ENCODE results near the gene PLAU.

The PLAU gene

GRCh38 chr10:73873142-73873837 lies 37.6 kb upstream of the PLAU start:
- no peak overlapping the region for H2AFZ ChIP-seq (ENCODE audit: insufficient read depth, low read length, poor library complexity)
- peak in 1 of 2 donors; percentile 23 for DNase-seq
- H4K12ac ChIP-seq (ENCODE audit: low read depth, low read length): no peak overlapping the region
- H2BK12ac ChIP-seq (ENCODE audit: low read length): no peak overlapping the region
- peaks cover 10 to 13% of the 10 kb centered on the region in 2 experiments for H3K36me3 ChIP-seq (ENCODE audit: control insufficient read depth in 1 of 2, insufficient read depth in 2 of 2, low read length in 2 of 2)
- no peak overlapping the region for H2AK5ac ChIP-seq (ENCODE audit: low read length)
- H4K8ac ChIP-seq (ENCODE audit: low read depth, low read length): no peak overlapping the region
- no peak overlapping the region for H2BK120ac ChIP-seq (ENCODE audit: insufficient read depth, low read length, poor library complexity)
- H3K23ac ChIP-seq (ENCODE audit: low read length): peak overlapping the region; percentile 59
- no peak overlapping the region for H3K4ac ChIP-seq (ENCODE audit: low read depth, low read length)
- no peak overlapping the region for H3K9ac ChIP-seq (ENCODE audit: low read length)
- H3K18ac ChIP-seq (ENCODE audit: low read length): no peak overlapping the region
- no CpG with 5 or more reads among the region's 33 CpGs for WGBS (ENCODE audit: extremely low coverage, insufficient coverage, insufficient read length)
- H3K4me2 ChIP-seq (ENCODE audit: low read length): peak overlapping the region; percentile 47
- H3K9me3 ChIP-seq (ENCODE audit: insufficient read depth, low read depth, low read length): no peaks in the 10 kb centered on the region
- H3K27me3 ChIP-seq (ENCODE audit: insufficient read depth, low read length): no peaks in the 10 kb centered on the region
- peaks cover 27 to 32% of the 10 kb centered on the region in 2 experiments for H3K4me1 ChIP-seq (ENCODE audit: control insufficient read depth in 1 of 2, insufficient read depth in 2 of 2, low read length in 2 of 2)
- H3K79me2 ChIP-seq (ENCODE audit: control insufficient read depth, insufficient read depth, low read length, poor library complexity): peaks cover 4% of the 10 kb centered on the region
- peaks cover 11% of the 10 kb centered on the region for H3K79me1 ChIP-seq (ENCODE audit: low read length)
- H2BK5ac ChIP-seq (ENCODE audit: low read depth, low read length, poor library complexity): no peak overlapping the region
- peak overlapping the region; percentile 96 for H3K4me3 ChIP-seq (ENCODE audit: low read depth, low read length)
- H4K91ac ChIP-seq (ENCODE audit: low read depth, low read length): no peak overlapping the region
- H3K14ac ChIP-seq (ENCODE audit: low read length): no peak overlapping the region
- H3K27ac ChIP-seq (ENCODE audit: low read depth, low read length): no peak overlapping the region

- WGBS (ENCODE audit: extremely low coverage, insufficient coverage, insufficient read length): no CpG with 5 or more reads among the region's 39 CpGs
- no peak overlapping the region for H4K12ac ChIP-seq (ENCODE audit: low read depth, low read length)
These were observed 37.1 kb upstream of the PLAU start for GRCh38 chr10:73873838-73874215.

GRCh38 chr10:73874267-73875138 lies 36.4 kb upstream of the PLAU start, which contains the start of gene CAMK2G:
TSS of gene CAMK2G (minus strand) at chr10:73874555. CDS start at chr10:73874461, 94 bp downstream.
- Histone ChIP-seq H3K4me3 (ENCODE audit: low read depth, low read length) (peak within 1 kb of the TSS; percentile 96), H3K27ac (ENCODE audit: low read depth, low read length) (peak within 1 kb of the TSS; percentile 16), H2BK5ac (ENCODE audit: low read depth, low read length, poor library complexity) (peak within 1 kb of the TSS; percentile 16), H2BK120ac (ENCODE audit: insufficient read depth, low read length, poor library complexity) (peak within 1 kb of the TSS; percentile 76), H3K9me3 (ENCODE audit: insufficient read depth, low read depth, low read length) (no peaks in the 10 kb centered on the region), H3K18ac (ENCODE audit: low read length) (peak within 1 kb of the TSS; percentile 80), H3K9ac (ENCODE audit: low read length) (peak within 1 kb of the TSS; percentile 35), H3K4me2 (ENCODE audit: low read length) (peak within 1 kb of the TSS; percentile 93), H2BK12ac (ENCODE audit: low read length) (peak within 1 kb of the TSS; percentile 42), H3K27me3 (ENCODE audit: insufficient read depth, low read length) (no peaks in the 10 kb centered on the region), H3K79me2 (ENCODE audit: control insufficient read depth, insufficient read depth, low read length, poor library complexity) (peaks cover 4% of the 10 kb centered on the region), H3K23ac (ENCODE audit: low read length) (no peak within 1 kb of the TSS), H2AK5ac (ENCODE audit: low read length) (no peak within 1 kb of the TSS), H3K14ac (ENCODE audit: low read length) (peak within 1 kb of the TSS; percentile 81), H3K4me1 (ENCODE audit: control insufficient read depth in 1 of 2, insufficient read depth in 2 of 2, low read length in 2 of 2) (peaks cover 27 to 32% of the 10 kb centered on the region in 2 experiments), H4K8ac (ENCODE audit: low read depth, low read length) (peak within 1 kb of the TSS; percentile 78), H2AFZ (ENCODE audit: insufficient read depth, low read length, poor library complexity) (peak within 1 kb of the TSS; percentile 77), H3K36me3 (ENCODE audit: control insufficient read depth in 1 of 2, insufficient read depth in 2 of 2, low read length in 2 of 2) (peaks cover 6 to 7% of the 10 kb centered on the region in 2 experiments), H4K91ac (ENCODE audit: low read depth, low read length) (peak within 1 kb of the TSS; percentile 39), H3K79me1 (ENCODE audit: low read length) (peaks cover 13% of the 10 kb centered on the region), H3K4ac (ENCODE audit: low read depth, low read length) (peak within 1 kb of the TSS; percentile 15), H4K12ac (ENCODE audit: low read depth, low read length) (peak within 1 kb of the TSS; percentile 72)
- no CpG with 5 or more reads among the region's 95 CpGs for WGBS (ENCODE audit: extremely low coverage, insufficient coverage, insufficient read length)
- peak; percentile 80 to 90 for DNase-seq

More at GRCh38 chr10:73873838-73874215, 37.1 kb upstream of the PLAU start:
- Histone ChIP-seq H3K79me1 (ENCODE audit: low read length) (peaks cover 11% of the 10 kb centered on the region), H3K27ac (ENCODE audit: low read depth, low read length) (no peak overlapping the region), H4K8ac (ENCODE audit: low read depth, low read length) (no peak overlapping the region), H3K23ac (ENCODE audit: low read length) (no peak overlapping the region), H3K4me3 (ENCODE audit: low read depth, low read length) (peak overlapping the region; percentile 96), H2AK5ac (ENCODE audit: low read length) (no peak overlapping the region), H3K79me2 (ENCODE audit: control insufficient read depth, insufficient read depth, low read length, poor library complexity) (peaks cover 4% of the 10 kb centered on the region), H2BK12ac (ENCODE audit: low read length) (no peak overlapping the region), H3K4ac (ENCODE audit: low read depth, low read length) (no peak overlapping the region), H4K91ac (ENCODE audit: low read depth, low read length) (peak overlapping the region; percentile 31), H3K9me3 (ENCODE audit: insufficient read depth, low read depth, low read length) (no peaks in the 10 kb centered on the region), H3K36me3 (ENCODE audit: control insufficient read depth in 1 of 2, insufficient read depth in 2 of 2, low read length in 2 of 2) (peaks cover 6 to 12% of the 10 kb centered on the region in 2 experiments), H3K4me2 (ENCODE audit: low read length) (peak overlapping the region; percentile 80), H3K14ac (ENCODE audit: low read length) (no peak overlapping the region), H3K27me3 (ENCODE audit: insufficient read depth, low read length) (no peaks in the 10 kb centered on the region), H2BK5ac (ENCODE audit: low read depth, low read length, poor library complexity) (no peak overlapping the region), H3K18ac (ENCODE audit: low read length) (no peak overlapping the region), H2AFZ (ENCODE audit: insufficient read depth, low read length, poor library complexity) (no peak overlapping the region), H3K9ac (ENCODE audit: low read length) (peak overlapping the region; percentile 35), H3K4me1 (ENCODE audit: control insufficient read depth in 1 of 2, insufficient read depth in 2 of 2, low read length in 2 of 2) (peaks cover 27 to 32% of the 10 kb centered on the region in 2 experiments), H2BK120ac (ENCODE audit: insufficient read depth, low read length, poor library complexity) (no peak overlapping the region)
- peak in 1 of 2 donors; percentile 8 for DNase-seq

GRCh38 chr10:73875139-73875475 lies 35.8 kb upstream of the PLAU start:
- WGBS (ENCODE audit: extremely low coverage, insufficient coverage, insufficient read length): no CpG with 5 or more reads among the region's 3 CpGs
- peak overlapping the region; percentile 78 for H3K4me3 ChIP-seq (ENCODE audit: low read depth, low read length)

More at GRCh38 chr10:73875139-73875475, 35.8 kb upstream of the PLAU start:
- Histone ChIP-seq H2AFZ (ENCODE audit: insufficient read depth, low read length, poor library complexity) (peak overlapping the region; percentile 77), H4K91ac (ENCODE audit: low read depth, low read length) (no peak overlapping the region), H3K36me3 (ENCODE audit: control insufficient read depth in 1 of 2, insufficient read depth in 2 of 2, low read length in 2 of 2) (peaks cover 5 to 6% of the 10 kb centered on the region in 2 experiments), H2BK5ac (ENCODE audit: low read depth, low read length, poor library complexity) (no peak overlapping the region), H2AK5ac (ENCODE audit: low read length) (no peak overlapping the region), H3K27me3 (ENCODE audit: insufficient read depth, low read length) (no peaks in the 10 kb centered on the region), H3K18ac (ENCODE audit: low read length) (no peak overlapping the region), H3K27ac (ENCODE audit: low read depth, low read length) (peak overlapping the region; percentile 16), H3K9ac (ENCODE audit: low read length) (no peak overlapping the region), H3K4ac (ENCODE audit: low read depth, low read length) (no peak overlapping the region), H4K12ac (ENCODE audit: low read depth, low read length) (no peak overlapping the region), H3K4me2 (ENCODE audit: low read length) (peak overlapping the region; percentile 93), H2BK12ac (ENCODE audit: low read length) (no peak overlapping the region), H3K9me3 (ENCODE audit: insufficient read depth, low read depth, low read length) (no peaks in the 10 kb centered on the region), H3K4me1 (ENCODE audit: control insufficient read depth in 1 of 2, insufficient read depth in 2 of 2, low read length in 2 of 2) (peaks cover 27 to 32% of the 10 kb centered on the region in 2 experiments), H2BK120ac (ENCODE audit: insufficient read depth, low read length, poor library complexity) (no peak overlapping the region), H3K23ac (ENCODE audit: low read length) (no peak overlapping the region), H3K79me2 (ENCODE audit: control insufficient read depth, insufficient read depth, low read length, poor library complexity) (peaks cover 4% of the 10 kb centered on the region), H3K79me1 (ENCODE audit: low read length) (peaks cover 13% of the 10 kb centered on the region), H4K8ac (ENCODE audit: low read depth, low read length) (no peak overlapping the region), H3K14ac (ENCODE audit: low read length) (no peak overlapping the region)
- DNase-seq: peak in 1 of 2 donors; percentile 50
